ENCODE results near the gene FMNL1.
"Not testable (repeated sequence)": the region's sequence is repeated elsewhere in the genome, so short reads cannot be mapped to it uniquely, and the experiment has no call there.

The FMNL1 gene

GRCh38 chr17:45221081-45222013 lies at the start of gene FMNL1:
FMNL1 (plus strand) TSS chr17:45221885; CDS start chr17:45222125, 240 bp downstream.
- no peak for DNase-seq (ENCODE audit: low spot score)

GRCh38 chr17:45172232-45172540 lies 49.5 kb upstream of the FMNL1 start:
- no peak for DNase-seq (ENCODE audit: low spot score)

- DNase-seq (ENCODE audit: low spot score): peak; percentile 95
Observed at GRCh38 chr17:45172541-45173286, 49.0 kb upstream of the FMNL1 start.

DNA sequence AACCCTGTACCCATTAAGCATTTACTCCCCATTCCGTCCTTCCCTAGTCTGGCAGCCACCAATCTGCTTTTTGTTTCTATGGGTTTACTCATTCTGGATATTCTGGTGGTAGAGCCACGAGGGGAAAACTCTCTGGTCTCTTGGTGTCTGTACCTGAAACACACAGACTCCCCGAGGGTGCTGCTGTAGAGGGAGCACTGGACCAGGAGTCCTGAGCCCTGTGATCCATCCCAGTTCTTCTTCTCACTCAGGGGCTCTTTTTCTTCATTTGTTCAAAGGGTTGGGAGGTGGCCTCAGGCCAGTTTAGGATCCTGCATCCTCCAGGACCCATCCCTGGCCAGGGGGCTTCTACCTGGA lies 45.9 kb upstream of the FMNL1 start:
- no peak for DNase-seq (ENCODE audit: low spot score)

- no peak for DNase-seq (ENCODE audit: low spot score)
Observed at GRCh38 chr17:45177563-45177962, 44.1 kb upstream of the FMNL1 start.

DNA sequence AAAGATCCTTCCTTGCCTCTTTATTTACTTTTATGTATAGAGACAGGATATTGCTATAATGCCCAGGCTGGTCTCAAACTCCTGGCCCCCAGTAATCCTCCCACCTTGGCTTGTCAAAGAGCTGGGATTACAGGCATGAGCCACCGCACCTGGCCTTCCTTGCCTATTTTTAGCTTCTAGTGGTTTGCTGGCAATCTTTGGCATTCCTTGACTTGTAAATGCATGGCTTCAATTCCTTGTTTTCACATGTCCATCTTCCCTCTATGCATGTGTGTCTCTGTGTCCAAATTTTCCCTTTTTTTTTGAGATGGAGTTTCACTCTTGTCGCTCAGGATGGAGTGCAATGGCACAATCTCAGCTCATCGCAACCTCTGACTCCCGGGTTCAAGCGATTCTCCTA lies 37.5 kb upstream of the FMNL1 start:
- DNase-seq (ENCODE audit: low spot score): no peak

- no peak for DNase-seq (ENCODE audit: low spot score)
Observed at GRCh38 chr17:45186801-45187354, 34.8 kb upstream of the FMNL1 start.

GRCh38 chr17:45189009-45189408 lies 32.7 kb upstream of the FMNL1 start:
- no peak for DNase-seq (ENCODE audit: low spot score)

GRCh38 chr17:45190503-45191255 lies 31.0 kb upstream of the FMNL1 start:
- DNase-seq (ENCODE audit: low spot score): no peak

DNA sequence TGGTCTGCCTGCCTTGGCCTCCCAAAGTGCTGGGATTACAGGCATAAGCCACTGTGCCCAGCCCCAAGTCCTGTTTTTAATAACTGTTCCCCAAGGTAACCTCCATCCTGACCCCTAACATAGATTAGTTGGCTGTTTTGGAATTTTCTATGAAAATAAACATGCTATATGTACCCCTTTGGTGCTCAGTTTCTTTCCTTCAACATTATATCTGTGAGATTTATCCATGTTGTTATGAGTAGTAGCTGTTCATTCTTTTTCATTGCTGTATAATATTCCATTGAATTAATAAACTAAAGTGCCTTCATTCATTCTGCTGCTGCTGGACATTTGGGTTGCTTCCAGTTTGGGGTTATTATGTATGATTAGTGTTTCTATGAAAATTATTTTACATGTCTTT lies 26.3 kb upstream of the FMNL1 start:
- no peak for DNase-seq (ENCODE audit: low spot score)

- no peak for DNase-seq (ENCODE audit: low spot score)
Observed at GRCh38 chr17:45197108-45197507, 24.6 kb upstream of the FMNL1 start.

DNA sequence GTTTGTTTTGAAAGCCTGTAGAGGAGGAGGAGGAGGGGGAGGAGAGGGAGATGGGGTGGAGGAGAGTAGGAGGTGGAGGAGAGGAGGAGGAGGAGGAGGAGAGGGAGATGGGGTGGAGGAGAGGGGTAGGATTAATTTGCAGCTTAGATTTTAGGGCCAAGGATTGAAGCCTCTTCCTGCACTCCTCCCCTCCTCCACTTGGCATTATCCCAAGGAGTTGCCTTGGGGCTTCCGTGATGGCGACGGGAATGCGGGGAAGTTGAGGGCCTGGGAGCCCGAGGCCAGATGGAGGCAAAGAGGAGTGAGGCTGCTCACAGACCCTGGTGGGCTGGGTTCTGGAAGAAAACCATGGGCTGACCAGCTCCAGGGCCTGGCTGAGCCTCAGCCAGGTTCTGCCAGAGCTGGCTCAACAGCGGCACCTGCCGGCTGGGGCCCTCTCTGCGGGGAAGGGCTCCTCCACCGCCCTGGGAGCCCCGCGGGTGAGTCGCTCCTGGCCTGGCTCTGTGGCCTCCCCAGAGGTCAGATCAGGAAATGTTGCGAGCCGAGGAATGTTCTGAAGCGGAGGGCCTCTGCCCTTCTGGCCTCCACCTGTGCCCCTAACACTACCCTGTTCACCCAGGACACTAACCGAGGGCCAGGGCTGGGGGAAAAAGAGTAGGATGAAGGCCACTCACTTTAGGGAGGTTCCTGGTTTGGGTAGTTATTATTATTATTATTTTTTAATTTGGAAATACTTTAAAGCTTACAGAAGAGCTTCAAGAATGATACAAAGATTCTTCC lies 23.9 kb upstream of the FMNL1 start:
- DNase-seq (ENCODE audit: low spot score): peak; percentile 88

DNA sequence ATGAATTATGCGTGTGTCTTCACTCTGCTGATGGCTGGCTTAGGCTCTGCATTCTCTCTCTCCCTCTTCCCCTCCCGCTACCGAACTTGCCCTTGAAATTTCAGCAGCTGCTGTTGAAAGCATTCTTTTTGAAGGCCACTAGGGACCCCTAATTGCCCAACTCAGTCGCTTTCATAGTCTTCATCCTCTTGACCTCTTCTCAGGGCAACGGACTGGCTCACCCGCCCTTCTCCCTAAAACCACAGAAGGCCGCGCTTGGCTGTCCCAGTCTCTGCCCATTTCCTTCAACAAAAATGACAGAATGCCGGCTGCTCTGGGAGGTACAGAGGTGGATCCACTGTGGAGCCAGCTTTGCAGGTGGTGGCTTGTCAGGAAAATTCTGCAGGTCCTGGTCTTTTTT lies 21.0 kb upstream of the FMNL1 start:
- no peak for DNase-seq (ENCODE audit: low spot score)

DNA sequence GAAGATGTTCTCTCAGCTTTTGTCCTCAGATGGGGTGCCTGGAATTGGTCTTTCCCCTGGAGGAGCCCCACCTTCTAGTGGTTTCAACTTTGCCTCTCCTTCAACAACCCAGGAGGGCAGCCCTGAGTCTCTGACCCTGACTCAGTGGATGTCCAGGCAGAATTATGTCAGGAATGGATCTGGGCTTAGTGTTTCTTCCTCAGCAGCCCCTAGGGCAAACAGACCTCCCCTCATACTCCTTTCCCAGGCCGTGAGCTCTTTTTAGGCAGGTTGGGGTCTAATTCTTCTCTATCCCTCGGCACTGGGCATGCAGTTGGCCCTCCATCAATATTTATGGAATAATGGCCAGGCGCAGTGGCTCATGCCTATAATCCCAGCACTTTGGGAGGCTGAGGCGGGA lies 20.2 kb upstream of the FMNL1 start:
- DNase-seq (ENCODE audit: low spot score): no peak

GRCh38 chr17:45201880-45202279 lies 19.8 kb upstream of the FMNL1 start:
- not testable (repeated sequence) for DNase-seq (ENCODE audit: low spot score)

DNA sequence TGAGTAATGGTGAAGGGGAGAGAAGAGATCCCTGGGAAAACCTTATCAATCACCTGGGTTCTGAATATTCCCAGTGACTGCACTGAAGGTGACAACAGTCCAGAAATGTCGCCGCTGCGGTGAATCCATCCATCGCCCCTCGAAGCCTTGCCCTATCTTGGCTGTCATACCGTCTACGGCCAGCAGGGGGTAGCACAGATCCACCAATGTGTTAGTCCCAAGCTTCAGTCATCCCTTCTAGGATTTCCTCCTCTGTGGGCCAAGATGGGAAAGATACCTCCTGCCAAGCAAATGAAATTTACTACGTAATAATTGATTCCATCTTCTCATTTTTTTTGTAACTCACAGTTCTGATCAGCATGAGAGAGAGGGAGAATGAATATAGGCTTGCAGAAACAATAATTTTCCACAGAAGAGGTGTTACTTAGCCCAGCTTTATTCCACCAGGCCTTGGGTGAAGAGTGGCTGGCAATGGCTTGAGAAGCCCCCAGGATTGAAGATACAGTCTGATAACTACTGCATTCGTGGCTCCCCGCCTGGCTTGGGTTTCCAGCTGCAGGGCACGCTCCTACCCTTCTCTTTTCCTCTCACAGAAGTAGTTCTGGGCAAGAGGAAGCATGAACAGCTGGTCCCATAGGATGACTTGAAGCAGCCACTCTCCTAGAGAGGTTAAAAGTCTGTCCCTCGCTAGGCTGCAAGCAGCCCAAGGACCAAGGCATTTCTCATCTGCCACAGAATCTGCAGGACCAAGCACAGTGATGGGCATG lies 2.6 kb upstream of the FMNL1 start:
- DNase-seq (ENCODE audit: low spot score): peak; percentile 91

- no peak for DNase-seq (ENCODE audit: low spot score)
Observed at GRCh38 chr17:45220079-45220478, 1.6 kb upstream of the FMNL1 start.

- no peak for DNase-seq (ENCODE audit: low spot score)
Observed at GRCh38 chr17:45222014-45222288, 266 bp downstream of the FMNL1 start.

- DNase-seq (ENCODE audit: low spot score): no peak
Observed at GRCh38 chr17:45222289-45222995, 757 bp downstream of the FMNL1 start.

DNA sequence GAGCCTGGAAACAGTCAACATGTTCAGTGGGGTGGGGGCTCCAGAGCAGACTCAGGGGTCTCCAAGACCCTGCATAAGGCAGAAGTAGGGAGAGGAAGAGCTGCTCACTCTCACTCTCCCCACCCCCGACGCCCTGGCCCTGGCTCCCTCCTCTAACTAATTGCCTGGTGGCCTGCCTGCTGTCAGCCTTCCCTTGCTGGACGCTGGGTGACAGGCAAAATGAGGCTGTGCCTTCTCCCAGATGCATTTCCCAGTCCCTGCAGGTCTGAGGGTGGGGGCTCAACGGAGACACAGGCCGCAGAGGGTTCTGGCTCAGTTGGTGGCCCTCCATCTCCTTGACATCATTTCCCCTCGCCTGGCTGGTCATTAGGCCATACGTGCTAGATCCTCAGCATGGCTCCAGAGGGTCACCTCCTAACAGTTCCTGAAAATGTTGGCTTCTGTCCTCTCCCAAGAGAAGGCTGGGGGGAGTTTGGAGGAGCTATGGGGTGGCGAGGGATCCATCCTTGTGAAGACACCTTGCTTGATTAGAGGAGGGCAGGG lies 1.4 kb downstream of the FMNL1 start:
- peak; percentile 35 for DNase-seq (ENCODE audit: low spot score)
